GM21825 (cell line): ENCODE data around the gene DNM3.

Experiments used
- ATAC-seq: cut with Tn5 transposase; IDR thresholded peaks from one replicate; pipeline ENCODE4 v1.9.1; 2021; ENCODE audit warnings: mild to moderate bottlenecking, moderate library complexity; ENCODE audit not compliant: unreplicated experiment

Gene DNM3

DNA sequence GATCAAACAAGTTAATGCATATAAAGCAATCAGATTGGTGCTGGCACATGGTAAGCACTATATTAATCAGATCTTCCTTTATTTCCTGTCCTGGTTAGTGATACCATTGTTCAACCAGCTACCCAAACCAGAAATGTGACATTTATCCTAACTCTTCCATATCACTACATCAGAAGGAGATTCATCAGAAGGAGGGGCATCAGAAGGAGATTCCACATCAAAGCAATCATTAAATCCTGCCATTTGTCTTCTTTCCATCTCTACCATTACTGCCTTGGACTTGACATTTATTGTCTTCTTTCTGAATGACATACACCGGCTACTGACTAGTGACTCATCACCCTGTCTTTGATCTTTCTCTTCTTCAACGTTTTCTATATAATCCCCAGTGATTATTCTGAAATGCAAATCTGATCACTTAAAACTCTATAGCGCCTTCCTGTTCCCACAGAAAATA, 75.0 kb downstream of the DNM3 start:
- ATAC-seq: no peak

DNA sequence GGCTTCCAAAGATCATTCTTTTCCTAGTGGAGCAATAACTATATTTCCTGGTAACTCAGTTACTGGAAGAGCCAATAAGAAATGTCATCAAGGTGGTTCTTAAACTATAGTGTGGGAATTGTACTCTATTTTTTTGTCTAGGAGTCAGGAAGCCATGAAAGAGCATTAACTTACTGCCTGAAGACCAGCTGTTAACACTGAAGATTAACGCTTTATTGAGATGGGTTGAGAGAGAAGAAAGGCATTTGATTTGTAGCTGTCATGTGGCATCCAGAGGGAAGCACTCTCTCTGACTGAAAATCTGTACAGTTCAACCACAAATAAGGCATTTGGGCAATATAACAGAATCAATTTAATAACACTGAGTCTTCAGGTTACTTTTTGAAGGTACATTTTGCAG, 76.0 kb downstream of the DNM3 start:
- ATAC-seq: no peak

DNA sequence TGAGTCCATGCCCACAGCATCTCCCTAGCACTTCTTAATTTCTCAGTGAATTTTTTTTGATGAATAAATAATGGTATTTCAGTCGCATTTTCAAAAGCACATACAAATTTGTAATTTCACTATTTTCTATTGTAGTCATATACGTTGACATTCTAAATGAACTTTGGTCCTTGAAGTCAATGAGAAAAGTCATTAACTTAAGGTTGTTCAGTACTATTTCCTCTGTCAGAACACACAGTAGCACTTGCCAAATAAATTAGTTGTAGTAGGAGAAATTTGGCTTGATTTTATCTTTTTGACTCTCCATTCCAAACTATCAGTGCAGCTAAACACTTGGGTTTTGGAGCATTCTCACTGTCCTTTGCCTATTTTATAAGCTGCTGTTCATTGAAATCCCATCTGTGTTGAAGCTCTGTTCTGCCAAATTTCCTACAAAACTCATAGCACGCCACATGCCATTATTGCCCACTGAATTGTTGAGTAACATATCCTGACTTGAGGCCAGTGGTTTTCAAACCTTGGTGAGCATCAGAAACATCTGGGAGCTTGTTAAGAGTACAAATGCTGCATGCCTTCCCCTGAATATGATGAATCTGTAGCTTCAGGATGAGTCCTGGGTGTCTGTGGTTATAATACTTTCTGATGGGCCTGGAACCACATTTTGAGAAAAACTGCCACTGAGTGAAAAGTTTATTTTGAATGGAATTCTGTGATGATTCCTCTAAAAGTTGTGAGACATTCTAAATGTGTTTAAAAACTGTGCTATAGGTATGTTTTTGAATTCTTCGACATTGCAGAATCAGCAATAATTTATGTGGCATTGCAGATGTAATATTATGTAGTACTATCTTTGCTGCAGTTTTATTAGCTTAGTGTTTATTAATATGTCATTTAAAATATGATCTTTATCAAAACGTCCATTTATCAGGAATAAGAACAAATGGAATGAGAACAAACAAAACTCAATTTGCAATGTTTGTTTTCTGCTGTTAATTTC, 78.9 kb downstream of the DNM3 start:
- no peak for ATAC-seq

DNA sequence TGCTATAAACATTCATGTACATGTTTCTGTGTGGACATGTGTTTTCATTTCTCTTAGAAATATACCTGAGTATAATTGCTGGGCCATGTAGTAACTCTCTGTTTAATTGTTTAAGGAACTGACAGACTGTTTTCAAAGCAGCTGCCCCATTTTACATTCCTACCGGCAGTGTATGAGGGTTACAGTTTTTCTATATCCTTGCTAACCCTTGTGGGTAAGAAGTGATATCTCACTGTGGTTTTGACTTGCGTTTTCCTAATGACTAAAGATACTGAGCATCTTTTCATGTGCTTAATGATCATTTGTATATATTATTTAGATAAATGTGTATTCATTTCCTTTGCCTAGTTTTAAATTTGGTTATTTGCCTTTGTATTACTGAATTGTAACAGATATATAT, 81.7 kb downstream of the DNM3 start:
- ATAC-seq: no peak

DNA sequence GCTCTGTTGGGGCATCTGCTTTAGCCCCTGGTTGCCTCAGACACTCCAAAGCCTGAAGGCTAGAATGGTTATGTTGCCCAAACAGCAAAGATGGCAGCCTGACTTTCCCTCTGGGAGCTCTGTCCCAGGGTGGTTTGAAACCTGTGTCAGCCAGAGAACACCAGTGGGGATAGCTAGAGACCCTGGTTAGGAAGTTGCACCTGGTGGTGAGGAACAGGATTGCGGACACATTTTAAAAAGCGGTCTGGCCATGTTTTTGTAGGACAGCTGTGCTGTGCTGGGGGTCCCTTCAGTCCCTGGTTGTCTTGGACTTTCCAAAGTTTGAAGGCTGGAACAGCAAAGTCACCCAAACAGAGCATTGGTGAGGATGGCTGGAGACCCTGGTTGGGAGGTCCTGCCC, 87.8 kb downstream of the DNM3 start:
- ATAC-seq: no peak

DNA sequence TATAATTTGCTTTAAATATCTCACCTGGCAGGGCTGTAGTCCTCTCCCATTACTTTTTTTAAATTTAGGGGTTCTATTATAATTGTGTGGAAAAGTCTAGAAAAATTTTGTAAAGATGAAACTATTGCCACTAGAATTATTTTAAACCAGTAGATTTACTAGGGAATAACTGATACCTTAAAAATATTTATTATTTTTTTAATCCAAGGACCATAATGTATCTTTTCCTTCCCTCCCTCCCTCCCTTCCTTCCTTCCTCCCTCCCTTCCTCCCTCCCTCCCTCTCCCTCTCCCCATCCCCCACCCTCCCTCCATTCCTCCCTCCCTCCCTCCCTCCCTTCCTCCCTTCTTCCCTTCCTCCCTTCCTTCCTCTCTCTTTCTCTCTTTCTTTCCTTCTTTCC, 90.5 kb downstream of the DNM3 start:
- no peak for ATAC-seq

DNA sequence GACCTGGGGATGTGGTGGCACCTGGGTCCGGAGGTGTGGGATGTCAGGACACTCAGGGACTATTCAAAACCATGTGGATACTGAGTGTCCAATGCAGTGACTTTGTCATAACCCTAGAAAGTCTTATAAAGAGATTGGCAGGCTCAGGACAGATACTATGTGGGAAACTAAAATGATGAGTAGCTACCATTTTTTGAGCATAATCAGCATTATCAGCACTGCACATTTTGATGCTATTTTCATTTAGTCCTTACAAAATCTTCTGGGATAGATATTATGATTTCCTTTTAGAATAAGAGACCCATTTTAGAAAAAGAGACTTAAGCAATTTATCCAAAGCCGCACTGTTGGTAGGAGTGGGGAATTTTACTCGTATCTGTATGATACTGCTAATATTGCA, 93.4 kb downstream of the DNM3 start:
- ATAC-seq: no peak

DNA sequence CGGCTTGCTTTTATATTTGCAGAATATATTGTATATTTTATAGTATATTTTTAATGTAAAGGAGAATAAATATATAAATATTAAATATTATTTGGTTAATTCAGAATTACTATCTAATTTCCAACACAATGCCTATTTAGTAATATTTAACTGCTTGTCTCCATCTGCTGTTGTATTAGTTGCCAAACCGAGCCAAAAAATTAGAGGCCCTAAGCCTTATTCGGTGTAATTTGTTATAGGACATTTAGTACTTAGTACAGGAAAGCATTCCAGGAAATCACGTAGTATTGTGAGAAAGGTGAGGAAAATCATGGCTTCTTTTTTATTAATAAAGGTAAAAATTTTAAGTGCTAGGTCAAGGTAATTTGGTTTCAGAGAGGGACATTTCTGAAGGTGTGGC, 93.8 kb downstream of the DNM3 start:
- ATAC-seq: no peak

DNA sequence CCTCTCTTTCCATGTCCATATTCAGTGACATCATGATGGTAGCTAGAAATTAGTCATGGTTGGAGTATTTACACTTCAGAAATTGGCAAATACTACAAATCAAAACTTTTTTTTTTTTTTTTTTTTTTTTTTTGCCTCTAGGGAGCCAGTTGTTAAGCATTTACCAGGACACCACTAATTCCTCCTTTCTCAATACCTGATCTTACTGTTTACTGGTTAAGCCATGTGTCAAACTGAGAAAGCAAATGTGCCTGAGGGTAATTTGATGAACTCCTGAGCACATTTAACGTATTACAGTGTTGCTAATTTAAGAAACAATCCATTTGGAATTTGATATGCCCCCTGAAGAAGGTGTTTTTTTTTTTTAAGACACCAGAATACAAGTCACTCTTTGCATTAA, 94.4 kb downstream of the DNM3 start:
- no peak for ATAC-seq

DNA sequence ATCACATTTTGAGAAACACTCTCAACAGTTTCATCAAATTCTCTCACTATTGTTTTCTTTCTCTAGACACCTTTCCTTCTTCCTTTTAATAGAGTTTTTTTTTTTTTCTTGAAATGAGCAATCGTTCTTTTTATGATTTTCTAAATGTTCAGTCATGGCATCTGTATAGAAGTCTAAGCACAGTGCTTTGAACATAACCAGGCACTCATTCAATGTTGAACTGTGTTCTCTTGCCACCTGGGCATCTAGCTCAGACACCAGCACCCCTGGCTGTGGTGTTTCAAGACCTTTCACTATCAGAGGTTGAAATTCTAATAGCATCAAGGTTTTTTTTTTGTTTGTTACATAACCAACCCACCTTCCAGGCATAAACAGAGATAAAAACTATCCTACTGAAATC, 96.6 kb downstream of the DNM3 start:
- no peak for ATAC-seq

DNA sequence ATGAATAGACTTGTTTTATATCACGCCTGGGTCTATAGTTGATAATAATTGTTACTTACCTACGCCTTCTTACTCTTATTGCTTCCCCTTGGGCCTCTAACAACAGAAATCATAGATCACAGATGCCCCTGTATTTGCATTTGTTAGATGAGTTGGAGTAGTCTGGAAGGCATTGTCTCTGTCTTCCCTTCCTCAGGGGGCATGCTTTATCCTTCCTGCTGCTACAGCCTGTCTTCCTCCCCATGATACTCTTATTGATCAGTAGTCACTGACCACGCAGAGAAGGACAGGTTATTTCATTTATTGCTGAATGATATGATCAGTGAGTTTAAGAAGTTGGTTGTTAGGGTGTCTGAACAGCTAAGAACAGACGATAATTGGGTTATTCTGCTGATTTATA, 98.4 kb downstream of the DNM3 start:
- no peak for ATAC-seq

DNA sequence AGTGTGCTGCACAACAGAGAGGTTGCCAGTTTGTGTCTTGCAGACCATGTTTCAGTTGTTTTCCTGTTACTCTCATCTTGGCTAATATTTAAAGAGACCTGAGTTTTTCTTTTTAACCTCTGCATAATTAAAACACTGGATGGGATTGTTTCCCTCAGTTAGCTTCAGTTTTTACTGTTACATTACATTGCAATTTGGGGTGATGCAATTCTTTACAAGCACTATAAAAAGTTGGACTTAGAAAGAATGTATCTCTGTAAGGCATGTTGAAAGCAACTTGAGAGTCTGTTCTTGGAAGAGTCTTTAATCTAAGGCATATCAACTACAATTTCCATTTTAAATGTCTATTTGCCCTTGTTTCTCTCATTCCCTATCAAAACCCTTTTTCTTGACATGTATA, 99.1 kb downstream of the DNM3 start:
- no peak for ATAC-seq

DNA sequence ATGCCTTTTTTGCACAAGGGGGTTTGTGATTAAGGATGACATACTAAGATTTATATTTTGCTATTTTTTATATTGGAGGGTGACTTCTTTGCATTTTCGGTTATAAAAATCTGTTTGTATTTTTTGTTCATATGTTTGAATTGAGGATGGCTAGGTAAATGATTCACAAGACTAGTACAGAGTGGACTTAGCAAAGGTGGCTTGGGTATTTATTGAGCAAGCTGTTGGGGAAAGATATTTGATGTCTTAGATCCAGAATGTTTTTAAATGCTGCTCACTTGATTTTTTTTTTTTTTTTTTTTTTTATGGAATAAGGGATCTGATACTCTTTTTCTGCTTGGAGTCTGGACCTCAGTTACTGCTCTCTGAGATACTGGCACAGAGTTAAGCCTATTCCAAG, 100.6 kb downstream of the DNM3 start:
- no peak for ATAC-seq

DNA sequence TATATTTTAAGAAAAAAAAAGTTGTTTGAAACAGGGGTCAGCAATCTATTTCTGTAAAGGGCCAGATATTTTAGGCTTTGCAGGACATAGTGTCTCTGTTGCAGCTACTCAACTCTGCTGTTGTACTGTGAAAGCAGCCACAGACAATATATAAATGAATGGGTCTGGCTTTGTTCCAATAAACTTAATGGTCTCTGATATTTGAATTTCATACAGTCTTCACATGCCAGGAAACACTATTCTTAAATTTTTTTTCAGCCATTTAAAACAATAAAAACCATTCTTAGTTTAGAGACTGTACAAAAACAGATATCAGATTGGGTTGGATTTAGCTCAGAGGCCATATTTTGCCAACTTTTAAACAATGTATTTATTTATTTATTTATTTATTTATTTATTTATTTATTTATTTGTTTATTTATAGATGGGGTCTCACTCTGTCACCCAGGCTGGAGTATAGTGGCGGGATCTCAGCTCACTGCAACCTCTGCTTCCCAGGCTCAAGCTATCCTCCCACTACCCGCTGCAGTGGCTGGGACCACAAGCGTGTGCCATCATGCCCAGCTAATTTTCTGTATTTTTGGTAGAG, 102.8 kb downstream of the DNM3 start:
- ATAC-seq: no peak

DNA sequence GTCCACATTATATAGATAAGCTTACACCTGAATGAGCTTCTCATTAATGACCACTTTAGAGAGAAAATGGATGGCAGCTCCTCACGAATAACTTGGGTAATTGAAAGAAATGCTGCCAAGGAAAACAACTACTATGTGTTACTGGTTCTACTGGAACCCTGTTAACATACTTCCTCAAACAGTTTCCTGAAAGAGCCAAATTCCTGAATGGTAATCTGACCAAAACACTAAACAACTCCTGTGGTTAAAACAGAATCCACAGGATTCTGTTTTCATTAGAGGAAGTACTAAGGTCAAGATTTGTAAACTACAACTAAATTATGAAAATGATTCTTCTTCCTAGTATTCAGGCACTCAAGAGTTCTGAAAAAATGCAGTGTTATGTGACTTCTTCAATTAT, 107.2 kb downstream of the DNM3 start:
- no peak for ATAC-seq

DNA sequence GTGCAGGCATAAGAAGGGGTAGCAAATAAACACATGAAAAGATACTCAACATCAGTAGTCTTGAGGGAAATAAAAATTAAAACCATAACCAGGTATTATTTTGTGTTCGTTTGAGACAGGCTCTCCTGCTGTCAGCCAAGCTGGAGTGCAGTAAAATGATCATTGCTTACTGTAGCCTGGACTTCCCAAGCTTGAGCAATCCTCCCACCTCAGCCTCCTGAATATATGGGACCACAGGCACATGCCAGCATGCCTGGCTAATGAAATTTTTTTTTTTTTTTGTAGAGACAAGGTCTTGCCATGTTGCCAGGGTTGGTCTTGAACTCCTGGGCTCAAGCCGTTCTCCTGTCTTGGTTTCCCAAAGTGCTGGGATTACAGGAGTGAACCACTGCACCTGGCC, 108.0 kb downstream of the DNM3 start:
- no peak for ATAC-seq

DNA sequence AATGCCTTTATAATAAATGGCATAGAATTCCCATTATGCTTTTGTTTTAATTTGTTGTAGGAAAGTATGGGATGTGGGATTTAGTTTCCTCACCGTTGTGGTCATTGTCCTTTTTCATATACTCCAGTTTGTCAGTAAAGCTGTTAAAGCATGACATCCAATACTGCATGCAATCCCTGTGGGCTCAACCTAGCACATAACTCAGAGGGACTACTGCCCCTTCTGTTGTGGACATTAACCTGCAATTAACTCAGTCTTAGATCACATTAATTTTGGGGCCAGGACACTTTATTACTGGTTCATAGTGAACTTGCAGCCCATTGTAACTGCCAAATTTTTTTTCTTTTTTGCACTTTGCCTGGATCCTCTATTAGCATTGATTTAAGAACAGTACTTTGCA, 112.5 kb downstream of the DNM3 start:
- ATAC-seq: no peak

DNA sequence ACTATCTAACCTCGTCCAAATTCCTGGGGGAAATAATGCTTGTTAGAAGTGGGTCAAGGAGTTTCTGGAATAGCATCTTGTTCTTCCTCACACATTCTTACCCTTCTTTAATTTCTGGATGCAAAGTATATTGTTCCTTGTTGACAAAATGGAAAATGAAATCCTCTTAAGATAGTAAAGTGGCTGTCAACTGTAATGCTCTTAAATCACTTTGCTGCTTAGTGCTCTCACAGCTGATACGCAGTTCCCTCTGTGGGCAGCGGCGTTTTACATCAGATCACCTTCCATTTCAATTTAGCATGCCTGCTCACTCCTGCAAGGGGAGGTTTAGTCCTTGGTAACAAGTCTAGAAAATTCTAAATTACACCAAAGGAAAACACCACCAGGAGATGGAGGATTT, 113.1 kb downstream of the DNM3 start:
- ATAC-seq: no peak

DNA sequence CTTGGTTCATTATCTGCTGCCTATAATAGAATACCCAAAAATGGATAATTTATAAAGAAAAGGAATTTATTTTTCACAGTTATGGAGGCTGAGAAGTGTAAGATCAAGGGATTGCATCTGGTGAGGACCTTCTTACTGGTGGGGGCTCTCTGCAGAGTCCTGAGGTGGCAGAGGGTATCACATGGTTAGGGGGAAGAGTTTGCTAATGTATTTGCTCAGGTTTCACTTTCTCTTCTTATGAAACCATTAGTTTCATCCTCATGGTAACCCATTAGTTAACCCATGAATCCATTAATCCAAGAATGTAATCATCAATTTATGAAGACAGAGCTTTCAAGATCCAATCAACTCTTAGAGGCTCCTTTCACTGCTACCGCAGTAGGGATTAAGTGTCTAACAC, 120.6 kb downstream of the DNM3 start:
- ATAC-seq: no peak

DNA sequence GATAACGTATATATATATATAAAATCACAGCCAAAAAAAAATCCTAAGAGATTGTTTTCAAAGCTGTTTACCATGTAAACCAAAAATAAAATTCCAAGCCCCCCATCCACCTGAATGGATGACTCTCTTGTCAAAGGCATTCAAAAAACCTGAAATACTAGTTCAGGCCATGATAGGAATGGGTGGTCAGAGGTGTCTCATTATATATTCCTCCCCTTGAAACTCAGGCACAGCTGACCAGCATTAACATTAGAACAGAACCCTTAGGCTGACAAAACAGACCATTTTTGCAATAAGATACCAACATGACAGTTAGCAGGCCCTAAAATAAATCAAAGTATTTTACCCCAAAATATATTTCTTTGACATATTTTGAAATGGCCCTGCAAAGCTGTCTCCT, 122.5 kb downstream of the DNM3 start:
- ATAC-seq: no peak

DNA sequence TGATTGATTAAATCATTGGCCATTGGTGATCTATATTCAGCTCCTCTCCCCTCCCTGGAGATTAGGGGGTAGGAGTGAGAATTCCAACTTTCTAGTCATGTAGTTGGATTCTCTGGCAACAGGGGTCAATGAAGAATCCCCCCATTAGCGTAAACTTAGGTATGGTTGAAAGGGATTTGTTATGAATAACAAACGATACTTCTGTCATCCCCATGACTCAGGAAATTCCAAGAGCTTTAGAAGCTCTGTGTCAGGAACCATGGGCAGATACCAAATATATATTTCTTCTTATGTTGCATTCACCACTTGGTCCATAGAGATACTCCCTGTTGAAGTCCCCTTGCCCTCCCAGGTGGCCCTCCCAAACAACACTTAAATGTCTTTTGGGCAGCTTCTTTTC, 124.5 kb downstream of the DNM3 start:
- no peak for ATAC-seq

DNA sequence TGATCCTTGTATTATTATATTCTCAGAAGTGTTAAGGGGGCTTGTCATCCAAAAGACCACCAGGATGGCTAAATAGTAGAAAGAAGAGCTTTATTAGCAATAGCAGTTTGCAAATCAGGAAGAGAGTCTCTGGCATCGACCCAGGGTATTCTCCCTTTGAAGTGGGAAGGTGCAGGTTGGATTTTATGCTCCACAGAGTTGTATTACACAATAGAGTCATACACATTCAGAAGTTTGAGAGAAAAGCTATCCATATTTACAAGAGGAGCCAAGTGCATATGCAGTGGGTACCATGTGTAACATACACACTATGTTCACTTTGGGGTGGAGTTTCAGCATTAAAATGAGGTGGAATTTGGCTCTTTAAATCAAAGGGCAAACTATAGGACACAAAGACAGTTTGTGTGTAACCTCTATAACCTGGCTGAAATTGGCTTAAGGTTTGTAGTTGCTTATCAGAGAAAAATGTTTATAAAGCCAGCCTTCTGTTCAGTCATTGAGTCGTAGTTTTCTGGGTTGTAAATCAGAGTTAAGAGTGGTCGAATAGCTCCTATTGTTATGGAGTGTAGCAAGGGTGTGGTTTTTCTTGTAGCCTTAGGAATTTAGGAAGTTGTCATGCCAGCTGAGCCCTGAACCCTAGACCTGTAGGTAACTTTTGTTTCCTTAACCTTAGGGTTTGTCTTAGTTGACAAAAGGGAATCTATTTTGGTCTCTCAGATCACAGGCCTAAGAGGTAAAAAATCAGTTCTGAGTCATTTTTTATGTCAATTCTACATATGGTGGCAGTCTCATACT, 125.3 kb downstream of the DNM3 start:
- no peak for ATAC-seq
